Mesothelial cell of epicardium (in vitro differentiated cells): Measurements from ENCODE around the gene MAP4. TPM values are rescaled to one million over a fixed set of nuclear protein-coding genes. Genes with fewer than 3 reads are reported as not detected.
A peak's percentile ranks its signal among the peaks of the same experiment; 100 is the strongest.

Source experiments
- DNase-seq, 2 experiments: peaks; one replicate each; pipeline ENCODE4 v3.0.0; 2021; ENCODE audit warnings: low spot score in 2 of 2; ENCODE audit not compliant: unreplicated experiment in 2 of 2
- H3K27ac Mint-ChIP-seq: 2 replicates; pipeline ENCODE4 v1.8.0; 2021; ENCODE audit warnings: mixed read lengths
- H3K27me3 Mint-ChIP-seq: 2 replicates; pipeline ENCODE4 v1.8.0; 2021; ENCODE audit warnings: low read depth, mixed read lengths
- H3K36me3 Mint-ChIP-seq: 2 replicates; pipeline ENCODE4 v1.8.0; 2021; ENCODE audit warnings: mixed read lengths
- H3K4me1 Mint-ChIP-seq: 2 replicates; pipeline ENCODE4 v1.8.0; 2021; ENCODE audit warnings: mixed read lengths
- H3K4me3 Mint-ChIP-seq: 2 replicates; pipeline ENCODE4 v1.8.0; 2021; ENCODE audit warnings: mild to moderate bottlenecking, moderate library complexity, mixed read lengths
- H3K9me3 Mint-ChIP-seq: 2 replicates; pipeline ENCODE4 v1.8.0; 2021; ENCODE audit warnings: mixed read lengths
- CTCF ChIP-seq: fragments of 200-600 bp; sonication (generic); IDR thresholded peaks from one replicate; pipeline ENCODE4 v1.5.0; 2021; ENCODE audit warnings: antibody characterized with exemption; ENCODE audit not compliant: unreplicated experiment
- total RNA-seq: library from RNA; stranded (reverse); gene quantifications from 3 replicates; pipeline ENCODE4 v1.2.1, GENCODE V29; 2021

MAP4 gene
- total RNA-seq, 1 donor from 2014 or later = 153 TPM

GRCh38 chr3:47956521-47956920 is 59.7 kb downstream of the MAP4 start:
- TF ChIP-seq CTCF = no peak
- Mint-ChIP-seq H3K27me3 (no peaks in the 10 kb centered on the region), H3K4me1 (peaks cover 16% of the 10 kb centered on the region), H3K36me3 (peaks cover 10% of the 10 kb centered on the region), H3K4me3 (no peak overlapping the region), H3K9me3 (peaks cover under 1% of the 10 kb centered on the region), H3K27ac (no peak overlapping the region)
- DNase-seq = no peak

- no peak for DNase-seq
- H3K27ac Mint-ChIP-seq = peak overlapping the region; percentile 64
- H3K9me3 Mint-ChIP-seq = no peaks in the 10 kb centered on the region
- no peak for TF ChIP-seq CTCF
- peaks cover 4% of the 10 kb centered on the region for H3K36me3 Mint-ChIP-seq
- no peak overlapping the region for H3K4me3 Mint-ChIP-seq
- peaks cover 15% of the 10 kb centered on the region for H3K4me1 Mint-ChIP-seq
- H3K27me3 Mint-ChIP-seq = no peaks in the 10 kb centered on the region
Measured at GRCh38 chr3:47954567-47954966, 61.6 kb downstream of the MAP4 start.

GRCh38 chr3:47950453-47951169 is 65.6 kb downstream of the MAP4 start:
- no peak for DNase-seq
- no peaks in the 10 kb centered on the region for H3K9me3 Mint-ChIP-seq
- H3K27me3 Mint-ChIP-seq = no peaks in the 10 kb centered on the region
- H3K4me1 Mint-ChIP-seq = peaks cover 18% of the 10 kb centered on the region
- TF ChIP-seq CTCF = no peak
- H3K36me3 Mint-ChIP-seq = peaks cover 4% of the 10 kb centered on the region
- H3K4me3 Mint-ChIP-seq = no peak overlapping the region
- H3K27ac Mint-ChIP-seq = no peak overlapping the region

DNA sequence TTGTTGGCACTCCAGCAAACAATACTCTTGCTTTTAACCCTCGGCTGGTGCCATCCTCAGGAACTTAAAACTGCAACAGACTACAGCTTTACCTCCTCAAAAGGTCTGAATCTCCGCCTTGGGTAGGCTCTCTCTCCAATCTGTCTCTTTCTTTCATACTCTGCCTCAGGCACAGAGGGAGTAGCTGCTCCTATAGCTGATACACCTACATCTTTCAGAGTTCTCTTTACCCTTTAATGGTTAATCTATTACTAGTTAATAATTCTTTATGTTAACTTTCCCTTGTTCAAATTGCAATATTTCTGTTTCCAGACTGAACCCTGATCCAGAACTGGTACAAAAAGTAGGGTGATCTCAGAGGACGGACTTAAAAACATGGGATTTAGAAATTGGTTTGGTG is 66.2 kb downstream of the MAP4 start:
- Mint-ChIP-seq H3K36me3 (peaks cover 4% of the 10 kb centered on the region), H3K27ac (peak overlapping the region; percentile 11), H3K4me1 (peaks cover 16% of the 10 kb centered on the region), H3K9me3 (no peaks in the 10 kb centered on the region), H3K27me3 (no peaks in the 10 kb centered on the region), H3K4me3 (no peak overlapping the region)
- no peak for DNase-seq
- TF ChIP-seq CTCF = no peak

GRCh38 chr3:47940232-47940631 is 76.0 kb downstream of the MAP4 start:
- no peaks in the 10 kb centered on the region for H3K9me3 Mint-ChIP-seq
- no peaks in the 10 kb centered on the region for H3K27me3 Mint-ChIP-seq
- H3K27ac Mint-ChIP-seq = no peak overlapping the region
- no peak for DNase-seq
- no peak overlapping the region for H3K4me3 Mint-ChIP-seq
- TF ChIP-seq CTCF = no peak
- peaks cover 10% of the 10 kb centered on the region for H3K4me1 Mint-ChIP-seq
- H3K36me3 Mint-ChIP-seq = no peaks in the 10 kb centered on the region
